Lung microvascular endothelial cell (primary cell): ENCODE data around the gene GAP43. TPM values are rescaled to one million over a fixed set of nuclear protein-coding genes. Genes with fewer than 3 reads are reported as not detected.

Source experiments
- DNase-seq, 2 donors: peaks; one replicate each; pipeline versions ENCODE4 v3.0.0 to v3.0.0-alpha.2; 2010; ENCODE audit warnings: low read depth in 2 of 2
- total RNA-seq: library from RNA; depleted of rRNA; stranded (reverse); fragments of >200 nt; gene quantifications from 2 replicates; pipeline ENCODE4 v1.2.1, GENCODE V29; 2014

Gene GAP43
- not detected in 2 replicates for total RNA-seq

GRCh38 chr3:115623044-115623868 lies at the start of gene GAP43:
Gene GAP43, plus strand, starts transcription at chr3:115623510. Its CDS starts 180 bp downstream, at chr3:115623690.
- peak; percentile 6 to 12 for DNase-seq

DNA sequence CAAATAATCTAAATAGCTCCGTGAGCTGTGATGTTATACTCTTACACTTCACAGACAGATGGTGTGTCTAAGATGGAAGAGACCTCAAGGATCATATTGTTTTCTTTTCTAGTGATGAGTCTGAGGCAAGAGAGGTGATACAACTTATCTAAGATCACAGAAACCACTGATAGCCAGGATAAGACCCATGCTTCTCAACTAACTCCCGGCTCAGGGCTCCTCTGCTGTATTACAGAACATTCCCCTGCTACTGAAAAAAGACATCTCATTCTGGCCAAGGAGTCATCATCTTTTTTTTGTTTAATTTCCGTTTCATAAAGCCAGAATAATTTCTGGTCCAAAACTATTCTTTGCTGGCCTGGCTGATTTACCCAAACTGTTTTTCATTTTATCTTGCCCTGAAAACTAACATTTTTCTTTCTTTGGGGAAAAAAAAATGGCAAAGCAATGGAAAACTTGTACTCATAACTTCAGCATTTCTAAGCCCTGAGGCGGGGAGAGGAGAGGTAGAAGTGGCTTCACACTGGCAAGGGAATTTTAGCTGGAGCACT lies 46.9 kb upstream of the GAP43 start:
- DNase-seq, result no peak

DNA sequence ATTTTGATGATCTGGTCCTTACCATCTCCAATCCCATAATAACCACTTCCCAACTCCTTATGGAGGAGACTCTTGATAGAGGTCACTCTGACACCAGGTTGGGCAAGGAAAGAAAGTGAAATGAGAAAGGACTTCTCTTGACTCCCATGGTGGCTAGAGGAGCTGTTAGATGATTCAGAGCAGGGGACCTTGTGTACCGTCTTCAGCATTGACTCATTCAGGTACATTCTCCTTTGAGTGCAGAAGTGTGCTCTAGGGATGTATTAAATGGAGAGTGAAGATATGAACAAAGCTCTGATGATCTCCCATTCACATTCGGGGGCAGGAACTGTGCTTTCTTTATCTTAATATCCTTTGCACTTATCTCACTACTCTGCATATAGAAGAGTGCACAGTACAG lies 46.3 kb upstream of the GAP43 start:
- DNase-seq, result no peak

- no peak for DNase-seq
These were observed 45.0 kb upstream of the GAP43 start for GRCh38 chr3:115578331-115578730.

- no peak for DNase-seq
These were observed 42.7 kb upstream of the GAP43 start for GRCh38 chr3:115580566-115580965.

DNA sequence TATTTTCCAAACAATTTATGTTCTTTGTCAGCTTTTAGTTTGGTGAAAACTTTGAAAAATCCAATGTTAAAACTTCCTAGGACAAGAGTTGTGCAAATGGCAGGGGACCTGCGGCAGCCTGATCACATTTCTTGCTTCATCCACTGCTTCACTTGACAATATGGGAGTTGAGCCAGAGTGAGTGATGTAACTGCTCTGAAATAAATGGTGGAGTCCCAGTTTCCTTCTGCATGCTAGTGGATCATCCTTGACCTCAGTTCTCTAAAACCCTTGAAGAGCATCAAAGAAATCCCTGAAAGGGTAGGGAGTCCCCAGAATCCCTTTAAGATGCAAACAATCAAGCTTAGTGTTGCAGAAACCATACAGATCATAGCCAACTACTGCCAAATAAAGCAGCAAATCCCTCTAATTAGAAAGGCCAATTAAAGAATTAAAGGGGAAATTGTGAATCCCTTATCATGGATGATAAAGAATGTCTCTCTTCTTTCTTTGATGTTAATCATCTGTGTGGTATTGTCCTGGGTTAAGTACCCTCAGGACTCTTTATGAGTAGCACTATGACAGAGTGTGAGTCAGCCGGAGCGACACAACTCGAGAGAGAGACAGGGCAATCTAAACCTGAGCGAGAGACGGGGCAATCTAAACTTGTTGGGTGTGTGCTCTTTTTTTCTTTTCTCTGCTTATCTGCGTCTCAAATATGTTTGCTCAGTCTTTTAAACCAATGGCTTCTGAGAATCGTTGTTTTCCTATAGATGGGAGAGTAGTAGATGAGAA lies 41.8 kb upstream of the GAP43 start:
- no peak for DNase-seq

GRCh38 chr3:115588201-115589115 lies 34.9 kb upstream of the GAP43 start:
- no peak for DNase-seq

GRCh38 chr3:115590873-115591272 lies 32.4 kb upstream of the GAP43 start:
- DNase-seq, result no peak

DNA sequence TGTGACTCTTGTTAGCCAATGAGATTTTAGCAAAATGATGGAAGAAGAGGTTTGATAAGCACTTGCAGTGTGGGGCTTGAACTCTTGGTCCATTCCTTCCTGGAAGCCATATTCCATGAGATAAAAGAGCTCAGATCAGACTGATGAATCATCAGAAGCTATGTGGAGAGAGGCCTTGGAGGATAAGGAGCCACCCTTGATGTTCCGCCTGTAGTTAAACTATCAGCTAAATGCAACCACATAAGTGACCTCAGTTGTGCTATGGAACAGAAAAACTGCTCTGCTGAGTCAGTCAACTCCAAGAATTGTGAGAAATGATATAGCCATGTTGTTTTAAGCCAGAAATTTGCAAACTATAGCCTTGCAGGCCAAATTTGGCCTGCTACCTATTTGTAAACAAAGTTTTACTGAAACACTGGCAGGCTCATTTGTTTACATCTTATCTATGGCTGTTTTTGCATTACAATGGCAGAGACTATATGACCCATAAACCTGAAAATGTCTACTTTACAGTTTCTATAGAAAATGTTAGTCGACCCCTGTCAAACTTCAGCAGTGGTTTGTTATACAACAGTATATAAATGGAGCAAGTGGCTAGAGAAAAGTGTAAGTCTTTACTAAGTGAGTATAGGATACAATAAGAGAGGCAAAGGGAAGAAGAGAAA lies 27.6 kb upstream of the GAP43 start:
- DNase-seq, result no peak

- no peak for DNase-seq
These were observed 25.1 kb upstream of the GAP43 start for GRCh38 chr3:115598216-115598615.

GRCh38 chr3:115602194-115602593 lies 21.1 kb upstream of the GAP43 start:
- DNase-seq, result no peak

DNA sequence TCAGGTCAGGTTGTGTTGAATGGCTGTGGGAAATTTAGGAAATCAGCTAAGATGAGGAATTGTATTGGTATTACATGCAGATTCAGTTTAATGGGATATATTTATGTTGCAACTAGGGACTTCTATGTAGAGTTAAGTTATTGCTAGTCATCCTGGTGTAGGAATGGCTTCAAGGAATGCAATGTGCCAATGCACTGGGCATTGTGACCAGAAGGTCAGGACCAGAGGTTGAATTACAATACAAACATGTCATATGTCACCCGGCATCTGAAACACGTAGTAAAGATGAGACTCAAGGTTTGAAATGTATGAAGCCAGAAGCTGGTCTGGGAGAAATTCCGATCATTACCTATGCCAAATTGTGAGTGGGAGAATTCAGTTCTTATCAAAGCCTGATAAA lies 11.7 kb upstream of the GAP43 start:
- no peak for DNase-seq

GRCh38 chr3:115615001-115615814 lies 8.1 kb upstream of the GAP43 start:
- no peak for DNase-seq

GRCh38 chr3:115616461-115616860 lies 6.8 kb upstream of the GAP43 start:
- no peak for DNase-seq

DNA sequence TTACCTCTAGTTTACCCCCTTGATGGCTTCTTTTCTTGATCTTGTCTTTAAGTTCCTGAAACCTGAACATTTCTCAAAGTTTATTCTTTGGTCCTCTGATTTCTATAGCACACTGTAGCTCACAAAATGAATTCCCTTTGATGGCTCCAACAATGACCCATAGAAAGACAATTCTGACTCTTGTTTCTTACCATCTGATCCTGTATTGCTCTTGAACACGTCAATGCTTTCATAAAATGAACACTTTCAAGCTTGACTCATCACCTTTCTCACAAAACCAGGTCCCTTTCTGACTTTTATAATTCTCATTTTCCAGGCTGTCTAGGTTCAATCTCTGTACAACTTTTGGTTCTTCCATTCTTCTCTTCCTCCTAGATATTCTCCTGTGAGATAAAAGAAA lies 5.7 kb upstream of the GAP43 start:
- no peak for DNase-seq

DNA sequence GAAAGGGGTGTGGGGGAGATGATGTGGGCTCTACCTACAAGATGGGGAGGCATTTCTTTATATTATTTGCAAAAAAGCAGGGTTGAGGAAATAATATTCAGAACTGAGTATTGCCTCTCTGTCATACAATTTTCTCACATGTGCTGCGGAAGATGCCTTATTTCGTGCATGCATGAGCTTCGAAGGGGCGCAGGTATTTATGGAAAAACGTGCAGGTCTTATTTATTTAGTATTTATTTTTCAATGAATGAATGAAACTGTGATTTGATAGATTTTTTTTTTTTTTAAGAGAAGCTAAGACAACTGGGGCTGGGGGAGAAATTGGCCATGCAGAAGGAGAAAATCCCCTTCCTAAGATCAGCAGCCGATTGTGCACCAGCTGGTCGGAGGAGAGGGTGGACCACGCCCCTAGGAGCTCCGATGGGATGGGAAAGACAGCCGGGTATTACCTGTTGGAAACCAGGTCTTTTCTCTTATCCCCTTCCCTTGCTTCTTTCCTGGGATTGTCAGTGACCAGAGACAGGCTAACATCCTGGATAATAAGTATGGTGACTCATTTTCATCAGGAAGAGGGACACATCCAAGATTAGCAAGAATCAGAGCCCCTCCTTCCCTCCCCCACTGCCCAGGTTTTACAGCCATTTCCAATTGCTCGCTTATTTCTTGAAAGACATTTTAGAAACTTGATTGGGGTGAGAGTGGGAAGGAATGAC lies 875 bp downstream of the GAP43 start:
- DNase-seq, result no peak

DNA sequence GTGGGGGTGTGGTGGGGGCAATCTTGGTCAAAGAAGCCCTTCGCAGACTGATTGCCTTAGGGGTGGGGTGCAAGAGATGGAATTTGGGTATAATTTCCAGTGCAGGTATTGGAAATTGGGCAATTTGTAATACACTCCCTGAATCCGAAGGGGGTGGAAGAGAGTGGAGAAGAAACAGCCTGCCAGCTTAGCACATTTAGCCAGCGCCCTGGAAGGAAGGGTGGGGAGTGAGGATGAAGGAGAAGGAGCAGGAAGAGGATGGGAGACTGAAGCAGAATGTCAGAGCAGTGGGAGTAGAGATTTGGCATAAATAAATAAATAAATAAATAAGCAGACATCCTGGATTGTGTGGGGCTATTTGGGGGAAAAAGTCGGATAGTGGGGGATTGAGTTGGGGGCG lies 1.6 kb downstream of the GAP43 start:
- no peak for DNase-seq

- no peak for DNase-seq
These were observed 2.7 kb downstream of the GAP43 start for GRCh38 chr3:115626006-115626409.

DNA sequence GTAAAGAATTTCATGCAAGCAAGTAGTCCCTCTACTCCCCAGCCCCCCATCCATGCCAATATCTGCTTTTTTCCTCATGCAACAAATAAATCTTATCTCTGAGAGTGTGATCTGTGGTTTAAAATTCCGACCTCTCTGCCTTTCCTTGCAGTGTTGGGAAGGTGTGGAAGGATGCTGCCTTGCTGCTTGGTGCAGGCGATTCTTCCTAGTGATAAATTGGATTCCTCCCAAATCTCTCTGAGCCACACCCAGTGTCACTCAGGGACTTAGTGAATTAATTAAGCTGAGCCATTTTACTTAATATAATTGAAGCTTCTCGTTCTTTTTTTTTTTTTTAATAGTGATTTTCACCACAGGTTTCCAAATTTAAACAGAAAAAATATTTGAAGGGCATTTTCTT lies 3.4 kb downstream of the GAP43 start:
- no peak for DNase-seq
